Aorta (tissue), 5 donors: Measurements from ENCODE around the gene DDX56. TPM values are rescaled to one million over a fixed set of nuclear protein-coding genes. Genes with fewer than 3 reads are reported as not detected.

Source experiments
- ATAC-seq: fragments of 200-7000 bp; cut with Tn5 transposase; one replicate; pipeline ENCODE4 v1.9.1; 2022; ENCODE audit warnings: moderate library complexity; ENCODE audit not compliant: low FRiP score
- DNase-seq, 2 donors: peaks; one replicate each; pipeline ENCODE4 v3.0.0-alpha.2; 2020
- H3K27ac ChIP-seq, 2 donors: one replicate each; pipeline ENCODE4 v1.5.1; 2013; ENCODE audit warnings: low read length in 2 of 2, mild to moderate bottlenecking in 2 of 2, moderate library complexity in 2 of 2, control low read depth in 1 of 2, inconsistent platforms in 1 of 2, low read depth in 1 of 2
- H3K27me3 ChIP-seq, 2 donors: one replicate each; pipeline ENCODE4 v1.6.1; 2013; ENCODE audit warnings: control low read depth in 1 of 2, low read length in 1 of 2, mild to moderate bottlenecking in 1 of 2, moderate library complexity in 1 of 2; ENCODE audit not compliant: insufficient read depth in 2 of 2, control insufficient read depth in 1 of 2
- H3K36me3 ChIP-seq, 2 donors: one replicate each; pipeline ENCODE4 v1.6.1; 2013; ENCODE audit warnings: control low read depth in 1 of 2, low read length in 1 of 2, mild to moderate bottlenecking in 1 of 2; ENCODE audit not compliant: insufficient read depth in 2 of 2, control insufficient read depth in 1 of 2
- H3K4me1 ChIP-seq, 2 donors: one replicate each; pipeline ENCODE4 v1.6.1; 2013; ENCODE audit warnings: low read length in 2 of 2, control low read depth in 1 of 2, mild to moderate bottlenecking in 1 of 2, moderate library complexity in 1 of 2; ENCODE audit not compliant: insufficient read depth in 2 of 2, control insufficient read depth in 1 of 2
- H3K4me3 ChIP-seq, 2 donors: one replicate each; pipeline ENCODE4 v1.5.1; 2013; ENCODE audit warnings: low read length in 2 of 2, control low read depth in 1 of 2, mild to moderate bottlenecking in 1 of 2
- H3K9me3 ChIP-seq: one replicate; pipeline ENCODE4 v1.6.1; 2013; ENCODE audit warnings: mild to moderate bottlenecking, low read length; ENCODE audit not compliant: control insufficient read depth
- WGBS, 2 donors: extraction: QIAGEN DNeasy Blood & Tissue Kit; methylation state at CpG; one replicate each; pipeline ENCODE4 v1.1.7; 2013; 5-methylcytosine and 5-hydroxymethylcytosine counted together
- intact Hi-C, 2 donors: fragments of 100-400 bp; cut with DNase I; formaldehyde crosslinking; loops; one replicate each; pipeline versions ENCODE4 v1.14.2 to v1.15.0; 2022
- polyA plus RNA-seq, 2 donors: library from polyadenylated mRNA; stranded (reverse); fragments of 200-250 nt; gene quantifications; one replicate each; pipeline ENCODE4 v1.2.3, GENCODE V29; 2013
- total RNA-seq, 2 donors: library from RNA; stranded (reverse); fragmentation: NEBNext Ultra II Directional; extraction: Animal tissue kit (Norgen Biotek cat#: 25700); gene quantifications; one replicate each; pipeline ENCODE4 v1.2.1, GENCODE V29; 2021
- donor health status: healthy with polysubstance abuse.
- donor health status: Bipolar disorder and iron deficiency.
- donor health status: DM: no; HTN: no; CAD: no.
- donor health status: DM: no; HTN: no; CAD: no.
- donor health status: DM: yes; HTN: yes; CAD: no.

The DDX56 gene
- total and polyA plus RNA-seq, 4 donors: 23.3 to 153 (median 50.8) TPM

GRCh38 chr7:44535348-44536064, 38.2 kb downstream of the DDX56 start:
- Histone ChIP-seq H3K27ac (no peak overlapping the region), H3K4me1 (no peaks in the 10 kb centered on the region), H3K4me3 (no peak overlapping the region), H3K27me3 (no peaks in the 10 kb centered on the region), H3K9me3 (no peaks in the 10 kb centered on the region), H3K36me3 (no peaks in the 10 kb centered on the region)
- DNase-seq: no peak
- ATAC-seq: no peak
- intact Hi-C loops: no loop called here
- WGBS, 2 donors: 91 to 95% methylated on average over 8 of the region's 8 CpGs

- intact Hi-C loops: no loop called here
- ATAC-seq: no peak
- 60% methylated on average over 7 of the region's 7 CpGs for WGBS, 2 donors
- H3K4me1 ChIP-seq: no peaks in the 10 kb centered on the region
- no peak overlapping the region for H3K4me3 ChIP-seq
- no peaks in the 10 kb centered on the region for H3K9me3 ChIP-seq
- no peak overlapping the region for H3K27ac ChIP-seq
- no peak for DNase-seq
- no peaks in the 10 kb centered on the region for H3K27me3 ChIP-seq
- H3K36me3 ChIP-seq: no peaks in the 10 kb centered on the region
Observed at GRCh38 chr7:44534501-44534900, 39.2 kb downstream of the DDX56 start.

GRCh38 chr7:44534087-44534486, 39.6 kb downstream of the DDX56 start:
- no peak for ATAC-seq
- intact Hi-C loops: no loop called here
- Histone ChIP-seq H3K9me3 (no peaks in the 10 kb centered on the region), H3K27me3 (no peaks in the 10 kb centered on the region), H3K27ac (no peak overlapping the region), H3K36me3 (no peaks in the 10 kb centered on the region), H3K4me1 (no peaks in the 10 kb centered on the region), H3K4me3 (no peak overlapping the region)
- WGBS, 2 donors: 55 to 57% methylated on average over 5 of the region's 5 CpGs
- no peak for DNase-seq

- Histone ChIP-seq H3K36me3 (no peaks in the 10 kb centered on the region), H3K27ac (no peak overlapping the region), H3K27me3 (no peaks in the 10 kb centered on the region), H3K9me3 (no peaks in the 10 kb centered on the region), H3K4me3 (no peak overlapping the region), H3K4me1 (no peaks in the 10 kb centered on the region)
- intact Hi-C loops: no loop called here
- no peak for ATAC-seq
- WGBS, 2 donors: 76 to 77% methylated on average over 8 of the region's 8 CpGs
- no peak for DNase-seq
Observed at GRCh38 chr7:44533301-44534055, 40.2 kb downstream of the DDX56 start.

- Histone ChIP-seq H3K4me3 (no peak overlapping the region), H3K36me3 (no peaks in the 10 kb centered on the region), H3K9me3 (no peaks in the 10 kb centered on the region), H3K27me3 (no peaks in the 10 kb centered on the region), H3K27ac (no peak overlapping the region), H3K4me1 (no peaks in the 10 kb centered on the region)
- peak; percentile 22 for ATAC-seq
- no peak for DNase-seq
- intact Hi-C loops: no loop called here
- 81 to 86% methylated on average over 17 of the region's 17 CpGs for WGBS, 2 donors
Observed at GRCh38 chr7:44531421-44532380, 42.0 kb downstream of the DDX56 start.

- Histone ChIP-seq H3K9me3 (no peaks in the 10 kb centered on the region), H3K4me3 (no peak overlapping the region), H3K27ac (no peak overlapping the region), H3K4me1 (no peaks in the 10 kb centered on the region), H3K27me3 (no peaks in the 10 kb centered on the region), H3K36me3 (no peaks in the 10 kb centered on the region)
- 83 to 85% methylated on average over 10 of the region's 10 CpGs for WGBS, 2 donors
- ATAC-seq (no peak), DNase-seq (no peak)
- intact Hi-C loops: no loop called here
Observed at GRCh38 chr7:44530990-44531389, 42.7 kb downstream of the DDX56 start.

GRCh38 chr7:44524811-44525388, 48.8 kb downstream of the DDX56 start:
- H3K9me3 ChIP-seq: no peaks in the 10 kb centered on the region
- no peak overlapping the region for H3K4me3 ChIP-seq
- intact Hi-C loops: no loop called here
- DNase-seq (no peak), ATAC-seq (no peak)
- no peak overlapping the region for H3K27ac ChIP-seq
- H3K4me1 ChIP-seq: no peaks in the 10 kb centered on the region
- H3K27me3 ChIP-seq: no peaks in the 10 kb centered on the region
- WGBS, 2 donors: 72 to 75% methylated on average over 3 of the region's 3 CpGs
- H3K36me3 ChIP-seq: no peaks in the 10 kb centered on the region

- no peaks in the 10 kb centered on the region for H3K27me3 ChIP-seq
- H3K9me3 ChIP-seq: no peaks in the 10 kb centered on the region
- no peak for DNase-seq
- intact Hi-C loops: no loop called here
- no peaks in the 10 kb centered on the region for H3K4me1 ChIP-seq
- ATAC-seq: no peak
- no peak overlapping the region for H3K4me3 ChIP-seq
- no peak overlapping the region for H3K27ac ChIP-seq
- 88% methylated on average over 3 of the region's 3 CpGs for WGBS, 2 donors
- no peaks in the 10 kb centered on the region for H3K36me3 ChIP-seq
Observed at GRCh38 chr7:44522315-44522714, 51.4 kb downstream of the DDX56 start.
